EL (cell line): ENCODE measurements around the gene ANKRD45.
"Not testable (repeated sequence)": the region's sequence is repeated elsewhere in the genome, so short reads cannot be mapped to it uniquely, and the experiment has no call there.

ENCODE experiments used
- DNase-seq: peaks from one replicate; pipeline ENCODE4 v3.0.0-alpha.2; 2016

ANKRD45 gene

GRCh38 chr1:173639102-173639501 lies 30.5 kb downstream of the ANKRD45 start:
- no peak for DNase-seq

- no peak for DNase-seq
Measured at GRCh38 chr1:173638043-173639021, 31.3 kb downstream of the ANKRD45 start.

DNA sequence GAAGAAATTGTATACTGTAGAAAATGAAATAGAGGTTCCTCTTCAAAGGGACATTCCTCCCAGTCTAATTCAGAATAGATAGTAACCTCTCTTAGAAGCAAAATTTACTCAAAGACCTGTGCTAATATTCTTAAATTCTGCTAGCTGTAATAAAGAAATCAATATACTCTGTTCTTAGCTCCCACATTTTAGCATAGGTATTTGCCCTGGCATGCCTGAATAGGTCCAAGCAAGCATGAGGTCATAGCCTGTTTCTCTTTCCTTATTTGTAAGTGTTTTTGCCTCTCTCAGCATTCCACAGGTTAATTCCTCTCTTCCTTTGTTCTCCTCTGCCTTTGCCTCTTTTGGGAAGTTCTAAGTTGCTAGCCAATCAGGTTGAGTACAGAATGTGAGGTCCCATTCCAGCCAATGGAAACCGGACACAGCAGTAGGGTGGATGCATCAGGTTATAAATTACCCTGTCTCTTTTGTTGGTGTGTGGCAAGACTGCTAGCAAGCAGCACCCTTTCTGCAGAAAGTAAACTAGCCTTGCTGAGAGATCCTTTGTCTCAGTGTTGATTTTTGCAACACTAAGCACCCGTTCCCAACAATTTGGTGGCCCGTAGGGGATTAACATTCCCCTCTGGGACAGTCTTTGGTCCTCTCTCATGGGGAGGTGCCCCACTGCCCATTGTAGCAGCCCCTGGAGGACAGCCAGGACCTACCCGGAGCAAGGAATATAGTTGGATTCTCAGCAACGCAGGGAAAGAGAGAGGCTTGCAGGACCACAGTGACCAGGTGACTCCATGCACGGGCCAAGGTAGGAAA lies 32.2 kb downstream of the ANKRD45 start:
- not testable (repeated sequence) for DNase-seq

DNA sequence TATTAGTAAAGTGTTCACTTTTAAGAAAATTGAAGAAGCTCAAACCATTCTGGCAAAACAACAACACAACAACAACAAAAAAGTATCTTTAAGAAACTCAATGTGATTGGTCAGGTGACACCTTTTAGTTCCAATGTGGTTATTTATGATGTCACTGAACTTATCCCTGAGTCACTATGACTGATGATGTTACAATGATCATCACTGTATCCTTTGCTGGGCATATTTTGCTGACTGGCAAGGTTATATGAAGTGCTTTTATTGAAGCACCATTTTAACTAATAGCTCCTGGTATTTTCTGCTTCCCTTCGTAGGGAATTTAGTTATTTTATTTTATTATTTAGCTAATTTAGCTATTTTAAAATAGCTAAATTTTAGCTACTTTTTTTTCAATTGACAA lies 34.5 kb downstream of the ANKRD45 start, which contains the start of gene TEX50:
TSS of gene TEX50 (plus strand) at position 223 of the 400 bp plus-strand sequence. CDS start 184 bp downstream, outside the sequence.
- DNase-seq, result no peak

GRCh38 chr1:173628888-173629287 lies 40.8 kb downstream of the ANKRD45 start:
- no peak for DNase-seq

GRCh38 chr1:173627269-173627668 lies 42.4 kb downstream of the ANKRD45 start:
- DNase-seq, result no peak

GRCh38 chr1:173616859-173617258 lies 52.8 kb downstream of the ANKRD45 start:
- DNase-seq, result no peak

- DNase-seq, result not testable (repeated sequence)
Measured at GRCh38 chr1:173613086-173613485, 56.6 kb downstream of the ANKRD45 start.

GRCh38 chr1:173608503-173609216 lies 61.0 kb downstream of the ANKRD45 start:
- DNase-seq, result no peak

DNA sequence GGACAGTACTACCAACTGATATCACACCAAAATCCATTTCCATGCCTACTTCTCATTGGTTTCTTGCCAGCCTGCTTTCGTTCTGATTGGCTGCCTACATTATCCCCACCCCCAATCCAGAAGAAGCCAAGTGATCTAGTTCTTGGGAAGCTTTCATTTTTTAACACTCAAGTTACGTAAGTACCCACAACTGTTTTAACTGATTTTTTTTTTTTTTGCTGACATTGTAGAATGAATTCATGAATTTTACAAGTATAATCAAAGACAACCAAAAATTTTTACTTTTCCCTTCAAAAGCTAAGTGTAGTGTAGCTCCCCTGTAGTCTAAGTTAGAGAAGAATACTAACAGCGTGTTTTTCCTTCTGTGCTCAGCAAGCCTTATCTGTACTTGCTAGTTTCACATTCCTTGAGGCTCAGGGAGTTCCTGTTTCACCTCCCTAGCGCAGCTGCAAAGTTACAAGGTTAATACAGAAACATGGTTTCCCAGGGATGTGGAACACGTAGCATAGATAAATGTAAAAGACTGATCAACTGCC lies 66.5 kb downstream of the ANKRD45 start, which contains the start of gene SLC9C2:
TSS of gene SLC9C2 (minus strand) at position 17 of the 536 bp plus-strand sequence. CDS start 1,296 bp downstream, outside the sequence.
- DNase-seq, result peak; percentile 15

DNA sequence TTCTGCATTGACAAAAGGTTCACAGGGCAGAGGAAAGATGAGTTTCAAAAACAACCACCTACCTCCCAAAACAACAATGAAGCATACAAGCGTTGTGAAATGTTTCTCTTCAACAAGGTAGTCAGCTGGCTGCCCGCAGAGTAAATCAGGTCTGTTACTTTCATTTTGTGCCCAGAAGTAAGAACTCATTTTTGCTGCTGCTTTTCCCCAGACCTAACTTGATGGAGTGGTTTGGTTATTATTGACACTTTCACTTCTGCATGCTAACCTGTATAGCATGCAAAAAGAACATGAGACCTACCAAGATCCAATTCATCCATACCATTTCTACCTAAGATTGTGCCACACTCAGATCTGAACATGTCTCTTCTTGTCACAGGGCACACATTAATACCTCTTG lies 68.1 kb downstream of the ANKRD45 start:
- no peak for DNase-seq

- no peak for DNase-seq
Measured at GRCh38 chr1:173596097-173596825, 73.4 kb downstream of the ANKRD45 start.

GRCh38 chr1:173591138-173591537 lies 78.5 kb downstream of the ANKRD45 start:
- DNase-seq, result not testable (repeated sequence)

DNA sequence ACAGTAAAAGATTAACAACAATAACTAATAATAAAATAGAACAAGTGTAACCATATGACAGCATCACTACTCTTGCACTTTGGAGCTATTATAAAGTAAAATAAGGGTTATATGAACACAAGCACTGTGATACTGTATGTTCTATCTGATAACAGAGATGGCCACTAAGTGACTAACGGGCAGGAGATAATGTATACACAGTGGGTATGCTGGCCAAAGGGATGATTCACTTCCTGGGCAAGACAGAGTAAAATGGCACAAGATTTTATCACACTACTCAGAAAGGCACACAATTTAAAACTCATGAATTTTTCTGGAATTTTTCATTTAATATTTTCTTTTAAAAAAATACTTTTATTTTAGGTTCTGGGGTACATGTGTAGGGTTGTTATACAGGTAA lies 79.1 kb downstream of the ANKRD45 start:
- peak; percentile 67 for DNase-seq

GRCh38 chr1:173581383-173582079 lies 88.1 kb downstream of the ANKRD45 start:
- DNase-seq, result no peak

GRCh38 chr1:173580658-173581057 lies 89.0 kb downstream of the ANKRD45 start:
- DNase-seq, result no peak

- no peak for DNase-seq
Measured at GRCh38 chr1:173580071-173580470, 89.6 kb downstream of the ANKRD45 start.

DNA sequence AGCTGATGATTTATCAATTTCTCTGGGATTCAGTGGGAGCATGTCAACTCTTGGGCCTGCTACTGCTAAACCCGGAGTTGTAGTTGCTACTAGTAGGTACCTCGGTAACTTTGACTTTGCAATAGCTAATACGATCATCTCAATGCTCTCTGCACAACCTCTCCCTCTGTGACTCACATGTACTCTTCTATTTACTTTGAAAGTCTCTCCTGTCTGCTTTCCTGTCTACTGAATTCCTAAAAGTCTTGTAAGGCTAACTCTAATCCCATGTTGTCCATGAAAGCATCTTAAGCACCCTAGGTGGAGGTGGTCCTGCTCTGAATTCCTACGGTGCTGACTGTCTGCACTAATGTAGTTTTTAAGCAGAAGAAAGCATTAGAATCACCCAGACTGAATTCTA lies 96.1 kb downstream of the ANKRD45 start:
- no peak for DNase-seq

- no peak for DNase-seq
Measured at GRCh38 chr1:173572201-173572873, 97.3 kb downstream of the ANKRD45 start.

- no peak for DNase-seq
Measured at GRCh38 chr1:173570370-173571007, 99.2 kb downstream of the ANKRD45 start.
